ENCODE results near the gene GRIN2A. TPM values are rescaled to one million over a fixed set of nuclear protein-coding genes. Genes with fewer than 3 reads are reported as not detected.

The GRIN2A gene
- total and polyA plus RNA-seq, 2 of the 8 experiments (the other 6 are each of a cell fraction or from before 2014, with no cell fraction given), result 0.18 to 1.8 TPM

DNA sequence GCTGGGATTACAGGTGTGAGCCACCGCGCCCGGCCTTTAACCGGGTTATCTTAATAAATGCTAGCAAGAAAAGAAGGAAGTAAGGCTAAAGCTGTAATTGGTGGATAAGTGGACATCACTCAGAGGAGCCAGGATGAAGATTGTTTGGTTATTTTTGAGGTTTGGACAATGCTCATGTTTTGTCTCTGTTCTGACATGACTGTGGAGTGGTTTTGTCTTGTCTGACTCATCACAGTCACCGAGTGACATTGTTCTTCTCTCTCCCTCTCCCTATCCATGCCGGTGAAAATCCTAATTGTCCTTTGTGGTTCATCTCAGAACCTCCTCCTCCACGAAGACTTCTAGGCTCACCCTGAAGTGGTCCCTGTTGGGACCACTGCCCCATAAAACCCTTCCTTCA is 23.5 kb upstream of the GRIN2A start (continued):
- TF ChIP-seq, protein P1, sequence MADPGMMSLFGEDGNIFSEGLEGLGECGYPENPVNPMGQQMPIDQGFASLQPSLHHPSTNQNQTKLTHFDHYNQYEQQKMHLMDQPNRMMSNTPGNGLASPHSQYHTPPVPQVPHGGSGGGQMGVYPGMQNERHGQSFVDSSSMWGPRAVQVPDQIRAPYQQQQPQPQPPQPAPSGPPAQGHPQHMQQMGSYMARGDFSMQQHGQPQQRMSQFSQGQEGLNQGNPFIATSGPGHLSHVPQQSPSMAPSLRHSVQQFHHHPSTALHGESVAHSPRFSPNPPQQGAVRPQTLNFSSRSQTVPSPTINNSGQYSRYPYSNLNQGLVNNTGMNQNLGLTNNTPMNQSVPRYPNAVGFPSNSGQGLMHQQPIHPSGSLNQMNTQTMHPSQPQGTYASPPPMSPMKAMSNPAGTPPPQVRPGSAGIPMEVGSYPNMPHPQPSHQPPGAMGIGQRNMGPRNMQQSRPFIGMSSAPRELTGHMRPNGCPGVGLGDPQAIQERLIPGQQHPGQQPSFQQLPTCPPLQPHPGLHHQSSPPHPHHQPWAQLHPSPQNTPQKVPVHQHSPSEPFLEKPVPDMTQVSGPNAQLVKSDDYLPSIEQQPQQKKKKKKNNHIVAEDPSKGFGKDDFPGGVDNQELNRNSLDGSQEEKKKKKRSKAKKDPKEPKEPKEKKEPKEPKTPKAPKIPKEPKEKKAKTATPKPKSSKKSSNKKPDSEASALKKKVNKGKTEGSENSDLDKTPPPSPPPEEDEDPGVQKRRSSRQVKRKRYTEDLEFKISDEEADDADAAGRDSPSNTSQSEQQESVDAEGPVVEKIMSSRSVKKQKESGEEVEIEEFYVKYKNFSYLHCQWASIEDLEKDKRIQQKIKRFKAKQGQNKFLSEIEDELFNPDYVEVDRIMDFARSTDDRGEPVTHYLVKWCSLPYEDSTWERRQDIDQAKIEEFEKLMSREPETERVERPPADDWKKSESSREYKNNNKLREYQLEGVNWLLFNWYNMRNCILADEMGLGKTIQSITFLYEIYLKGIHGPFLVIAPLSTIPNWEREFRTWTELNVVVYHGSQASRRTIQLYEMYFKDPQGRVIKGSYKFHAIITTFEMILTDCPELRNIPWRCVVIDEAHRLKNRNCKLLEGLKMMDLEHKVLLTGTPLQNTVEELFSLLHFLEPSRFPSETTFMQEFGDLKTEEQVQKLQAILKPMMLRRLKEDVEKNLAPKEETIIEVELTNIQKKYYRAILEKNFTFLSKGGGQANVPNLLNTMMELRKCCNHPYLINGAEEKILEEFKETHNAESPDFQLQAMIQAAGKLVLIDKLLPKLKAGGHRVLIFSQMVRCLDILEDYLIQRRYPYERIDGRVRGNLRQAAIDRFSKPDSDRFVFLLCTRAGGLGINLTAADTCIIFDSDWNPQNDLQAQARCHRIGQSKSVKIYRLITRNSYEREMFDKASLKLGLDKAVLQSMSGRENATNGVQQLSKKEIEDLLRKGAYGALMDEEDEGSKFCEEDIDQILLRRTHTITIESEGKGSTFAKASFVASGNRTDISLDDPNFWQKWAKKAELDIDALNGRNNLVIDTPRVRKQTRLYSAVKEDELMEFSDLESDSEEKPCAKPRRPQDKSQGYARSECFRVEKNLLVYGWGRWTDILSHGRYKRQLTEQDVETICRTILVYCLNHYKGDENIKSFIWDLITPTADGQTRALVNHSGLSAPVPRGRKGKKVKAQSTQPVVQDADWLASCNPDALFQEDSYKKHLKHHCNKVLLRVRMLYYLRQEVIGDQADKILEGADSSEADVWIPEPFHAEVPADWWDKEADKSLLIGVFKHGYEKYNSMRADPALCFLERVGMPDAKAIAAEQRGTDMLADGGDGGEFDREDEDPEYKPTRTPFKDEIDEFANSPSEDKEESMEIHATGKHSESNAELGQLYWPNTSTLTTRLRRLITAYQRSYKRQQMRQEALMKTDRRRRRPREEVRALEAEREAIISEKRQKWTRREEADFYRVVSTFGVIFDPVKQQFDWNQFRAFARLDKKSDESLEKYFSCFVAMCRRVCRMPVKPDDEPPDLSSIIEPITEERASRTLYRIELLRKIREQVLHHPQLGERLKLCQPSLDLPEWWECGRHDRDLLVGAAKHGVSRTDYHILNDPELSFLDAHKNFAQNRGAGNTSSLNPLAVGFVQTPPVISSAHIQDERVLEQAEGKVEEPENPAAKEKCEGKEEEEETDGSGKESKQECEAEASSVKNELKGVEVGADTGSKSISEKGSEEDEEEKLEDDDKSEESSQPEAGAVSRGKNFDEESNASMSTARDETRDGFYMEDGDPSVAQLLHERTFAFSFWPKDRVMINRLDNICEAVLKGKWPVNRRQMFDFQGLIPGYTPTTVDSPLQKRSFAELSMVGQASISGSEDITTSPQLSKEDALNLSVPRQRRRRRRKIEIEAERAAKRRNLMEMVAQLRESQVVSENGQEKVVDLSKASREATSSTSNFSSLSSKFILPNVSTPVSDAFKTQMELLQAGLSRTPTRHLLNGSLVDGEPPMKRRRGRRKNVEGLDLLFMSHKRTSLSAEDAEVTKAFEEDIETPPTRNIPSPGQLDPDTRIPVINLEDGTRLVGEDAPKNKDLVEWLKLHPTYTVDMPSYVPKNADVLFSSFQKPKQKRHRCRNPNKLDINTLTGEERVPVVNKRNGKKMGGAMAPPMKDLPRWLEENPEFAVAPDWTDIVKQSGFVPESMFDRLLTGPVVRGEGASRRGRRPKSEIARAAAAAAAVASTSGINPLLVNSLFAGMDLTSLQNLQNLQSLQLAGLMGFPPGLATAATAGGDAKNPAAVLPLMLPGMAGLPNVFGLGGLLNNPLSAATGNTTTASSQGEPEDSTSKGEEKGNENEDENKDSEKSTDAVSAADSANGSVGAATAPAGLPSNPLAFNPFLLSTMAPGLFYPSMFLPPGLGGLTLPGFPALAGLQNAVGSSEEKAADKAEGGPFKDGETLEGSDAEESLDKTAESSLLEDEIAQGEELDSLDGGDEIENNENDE (IDR thresholded peaks at IDR 0.05; ENCODE audit: insufficient replicate concordance, low read length), result no peak
- TF ChIP-seq CBX8 (IDR thresholded peaks at IDR 0.05; ENCODE audit: borderline replicate concordance, low read depth, low read length) (no peak), RAD21 (IDR thresholded peaks at IDR 0.05 in 1 of 2, conservative IDR thresholded peaks at IDR 0.05 in 1 of 2; ENCODE audit: low read depth in 2 of 2, low read length in 2 of 2) (no peak), ZNF274 (IDR thresholded peaks at IDR 0.05; ENCODE audit: borderline replicate concordance, extremely low read depth, low read length) (no peak), CHD1 (IDR thresholded peaks at IDR 0.05; ENCODE audit: low read depth, low read length) (no peak), RFX5 (IDR thresholded peaks at IDR 0.05; ENCODE audit: borderline replicate concordance, low read depth, low read length) (no peak), KDM1A (IDR thresholded peaks at IDR 0.05; ENCODE audit: borderline replicate concordance, low read length) (no peak), NANOG (IDR thresholded peaks at IDR 0.05; ENCODE audit: insufficient read depth, low read depth, low read length, poor library complexity, severe bottlenecking) (no peak), RNF2 (IDR thresholded peaks at IDR 0.05; ENCODE audit: borderline replicate concordance, low read depth, low read length, missing control alignments, poor library complexity, severe bottlenecking) (no peak), RXRA (IDR thresholded peaks at IDR 0.05; ENCODE audit: insufficient read depth, low read depth, low read length) (no peak), TAF7 (optimal IDR thresholded peaks at IDR 0.05; ENCODE audit: borderline replicate concordance, low read depth, low read length) (no peak)
